K562 (cell line): ENCODE results near the gene NDUFS5. TPM values are rescaled to one million over a fixed set of nuclear protein-coding genes. Genes with fewer than 3 reads are reported as not detected.

Source experiments
- CBX1 ChIP-seq: sonication (generic); IDR thresholded peaks from 2 replicates; pipeline ENCODE4 v1.6.1; 2016; ENCODE audit warnings: antibody characterized with exemption, low read depth, mild to moderate bottlenecking
- CEBPG ChIP-seq, 3 experiments: fragments of 200-800 bp in 1 of 3; sonication (Bioruptor generic) in 1 of 3; sonication (generic) in 1 of 3; formaldehyde crosslinking in 1 of 3; IDR thresholded peaks in 2 of 3; conservative IDR thresholded peaks in 1 of 3; 2 replicates each; pipeline versions ENCODE4 v1.6.1 to v1.8.0; 2016 to 2022; ENCODE audit warnings: missing compliant biosample characterization in 2 of 3, missing genetic modification characterization in 2 of 3, mild to moderate bottlenecking in 1 of 3, missing genetic modification reagents in 1 of 3
- CHD1 ChIP-seq: fragments of 200-600 bp; sonication (generic); IDR thresholded peaks from one replicate; pipeline ENCODE4 v1.6.1; 2012; ENCODE audit warnings: mild to moderate bottlenecking, moderate library complexity, low read length, inconsistent platforms
- E2F5 ChIP-seq: sonication (generic); formaldehyde crosslinking; IDR thresholded peaks from 2 replicates; pipeline ENCODE4 v1.8.0; 2022; ENCODE audit warnings: mild to moderate bottlenecking, missing genetic modification reagents
- ELK1 ChIP-seq: sonication (generic); formaldehyde crosslinking; IDR thresholded peaks from 2 replicates; pipeline ENCODE4 v1.8.1; 2022; ENCODE audit warnings: missing genetic modification reagents
- FOXK1 ChIP-seq: sonication (generic); formaldehyde crosslinking; IDR thresholded peaks from 2 replicates; pipeline ENCODE4 v1.8.0; 2022; ENCODE audit warnings: missing genetic modification reagents, mild to moderate bottlenecking, borderline replicate concordance
- NR2C2 ChIP-seq, 2 experiments: fragments of 200-800 bp in 1 of 2; sonication (Bioruptor generic) in 1 of 2; sonication (generic) in 1 of 2; formaldehyde crosslinking in 1 of 2; IDR thresholded peaks; 2 replicates each; pipeline versions ENCODE4 v1.6.1 to v1.8.0; 2016 to 2022; ENCODE audit warnings: mild to moderate bottlenecking in 1 of 2, missing compliant biosample characterization in 1 of 2, missing genetic modification characterization in 1 of 2, missing genetic modification reagents in 1 of 2
- SMARCA5 ChIP-seq: fragments of 450-650 bp; IDR thresholded peaks from 2 replicates; pipeline ENCODE4 v1.6.1; 2016
- ZBTB2 ChIP-seq: fragments of 450-650 bp; IDR thresholded peaks from 2 replicates; pipeline ENCODE4 v1.6.1; 2016; ENCODE audit warnings: antibody characterized with exemption
- ZBTB43 ChIP-seq: sonication (generic); formaldehyde crosslinking; IDR thresholded peaks from 2 replicates; pipeline ENCODE4 v1.8.0; 2023; ENCODE audit warnings: mild to moderate bottlenecking, missing genetic modification reagents
- ZNF263 ChIP-seq: sonication (generic); formaldehyde crosslinking; IDR thresholded peaks from 2 replicates; pipeline ENCODE4 v1.8.0; 2022; ENCODE audit warnings: mild to moderate bottlenecking, missing genetic modification reagents, borderline replicate concordance
- polyA plus RNA-seq, 8 experiments: library from polyadenylated mRNA; depleted of rRNA in 4 of 8; stranded (reverse) in 5 of 8; unstranded in 3 of 8; fragments of >200 nt; fragmentation: Nextera tagmentation in 2 of 8; fragmentation: Illumina TruSeq in 1 of 8; extraction: Ambion mirVana in 2 of 8; extraction: Trizol in 1 of 8; gene quantifications; 2 replicates each; pipeline versions ENCODE4 v1.2.1 to v1.2.3, GENCODE V29; 2011 to 2014; ENCODE audit warnings: inconsistent platforms in 1 of 8, missing spikeins in 1 of 8
- total RNA-seq, 7 experiments: library from RNA; depleted of rRNA in 6 of 7; stranded (reverse); fragments of >200 nt in 6 of 7; fragmentation: Illumina TruSeq in 2 of 7; extraction: Trizol in 2 of 7; gene quantifications; 2 replicates each; pipeline versions ENCODE4 v1.2.1 to v1.2.3, GENCODE V29; 2011 to 2021; ENCODE audit warnings: low replicate concordance in 1 of 7

The NDUFS5 gene
- total and polyA plus RNA-seq, 9 of the 15 experiments (the other 6 are each of a cell fraction or from before 2014, with no cell fraction given) = 499 to 2,737 (median 1,281) TPM

GRCh38 chr1:39026866-39027507 lies 837 bp downstream of the NDUFS5 start (continued):
- TF ChIP-seq ELK1 (CRISPR knock-in tag) (no peak), E2F5 (CRISPR knock-in tag) (peak; percentile 21; the same call in 1 of the 2 replicates), SMARCA5 (0 out of 2 replicates have a peak, but pooled peaks have one; percentile 31), NR2C2 (CRISPR knock-in tag; IDR thresholded peaks at IDR 0.05) (no peak), NR2C2 (tag; IDR thresholded peaks at IDR 0.05) (no peak), CBX1 (0 out of 2 replicates have a peak, but pooled peaks have one; percentile 33), ZBTB43 (CRISPR knock-in tag) (0 out of 2 replicates have a peak, but pooled peaks have one; percentile 59), ZBTB2 (peak; percentile 15; the same call in 1 of the 2 replicates), FOXK1 (peak; percentile 81; the same call in 1 of the 2 replicates), CEBPG (CRISPR knock-in tag; IDR thresholded peaks at IDR 0.05) (no peak), CEBPG (tag; conservative IDR thresholded peaks at IDR 0.05 in 1 of 2, IDR thresholded peaks at IDR 0.05 in 1 of 2) (peak in 1 of 2 experiments; percentile 2; a peak in 1 of 4 replicates), CHD1 (peak; percentile 27), ZNF263 (CRISPR knock-in tag) (0 out of 2 replicates have a peak, but pooled peaks have one; percentile 40)
